Measurements from ENCODE around the gene MEX3C.
A peak's percentile ranks its signal among the peaks of the same experiment; 100 is the strongest.

Gene MEX3C

GRCh38 chr18:51197661-51198424, at the start of gene MEX3C:
Gene MEX3C, minus strand, starts transcription at chr18:51197681. Its CDS starts 361 bp downstream, at chr18:51197320.
- no peaks in the 10 kb centered on the region for H3K27me3 Mint-ChIP-seq (ENCODE audit: low read depth)
- H3K9me3 Mint-ChIP-seq: peaks cover 4% of the 10 kb centered on the region
- H3K4me1 Mint-ChIP-seq (ENCODE audit: low read depth): peaks cover 23% of the 10 kb centered on the region
- peak within 1 kb of the TSS; percentile 98 for H3K27ac Mint-ChIP-seq
- H3K36me3 Mint-ChIP-seq (ENCODE audit: low read depth): peaks cover 5% of the 10 kb centered on the region
- H3K4me3 Mint-ChIP-seq: peak within 1 kb of the TSS; percentile 94

GRCh38 chr18:51241226-51241625, 43.7 kb upstream of the MEX3C start:
- Mint-ChIP-seq H3K27me3 (ENCODE audit: low read depth) (no peaks in the 10 kb centered on the region), H3K9me3 (no peaks in the 10 kb centered on the region), H3K4me3 (no peak overlapping the region), H3K36me3 (ENCODE audit: low read depth) (no peaks in the 10 kb centered on the region), H3K27ac (no peak overlapping the region), H3K4me1 (ENCODE audit: low read depth) (peaks cover 2% of the 10 kb centered on the region)

GRCh38 chr18:51236225-51236624, 38.7 kb upstream of the MEX3C start:
- Mint-ChIP-seq H3K9me3 (no peaks in the 10 kb centered on the region), H3K27me3 (ENCODE audit: low read depth) (no peaks in the 10 kb centered on the region), H3K36me3 (ENCODE audit: low read depth) (no peaks in the 10 kb centered on the region), H3K4me3 (no peak overlapping the region), H3K4me1 (ENCODE audit: low read depth) (peaks cover 20% of the 10 kb centered on the region), H3K27ac (peak overlapping the region; percentile 75)

GRCh38 chr18:51235009-51235789, 37.7 kb upstream of the MEX3C start:
- Mint-ChIP-seq H3K27me3 (ENCODE audit: low read depth) (no peaks in the 10 kb centered on the region), H3K4me1 (ENCODE audit: low read depth) (peaks cover 20% of the 10 kb centered on the region), H3K27ac (peak overlapping the region; percentile 67), H3K9me3 (no peaks in the 10 kb centered on the region), H3K4me3 (peak overlapping the region; percentile 19), H3K36me3 (ENCODE audit: low read depth) (no peaks in the 10 kb centered on the region)

GRCh38 chr18:51234117-51235008, 36.9 kb upstream of the MEX3C start:
- H3K36me3 Mint-ChIP-seq (ENCODE audit: low read depth): no peaks in the 10 kb centered on the region
- peaks cover 20% of the 10 kb centered on the region for H3K4me1 Mint-ChIP-seq (ENCODE audit: low read depth)
- H3K4me3 Mint-ChIP-seq: no peak overlapping the region
- H3K9me3 Mint-ChIP-seq: no peaks in the 10 kb centered on the region
- H3K27me3 Mint-ChIP-seq (ENCODE audit: low read depth): no peaks in the 10 kb centered on the region
- H3K27ac Mint-ChIP-seq: peak overlapping the region; percentile 67

- Mint-ChIP-seq H3K27ac (no peak overlapping the region), H3K4me3 (no peak overlapping the region), H3K27me3 (ENCODE audit: low read depth) (no peaks in the 10 kb centered on the region), H3K9me3 (peaks cover 3% of the 10 kb centered on the region), H3K36me3 (ENCODE audit: low read depth) (no peaks in the 10 kb centered on the region), H3K4me1 (ENCODE audit: low read depth) (peaks cover 2% of the 10 kb centered on the region)
Measured at GRCh38 chr18:51229328-51229727, 31.8 kb upstream of the MEX3C start.

GRCh38 chr18:51227660-51228059, 30.2 kb upstream of the MEX3C start:
- Mint-ChIP-seq H3K4me3 (no peak overlapping the region), H3K27ac (no peak overlapping the region), H3K9me3 (peaks cover 3% of the 10 kb centered on the region), H3K27me3 (ENCODE audit: low read depth) (no peaks in the 10 kb centered on the region), H3K36me3 (ENCODE audit: low read depth) (no peaks in the 10 kb centered on the region), H3K4me1 (ENCODE audit: low read depth) (no peaks in the 10 kb centered on the region)

GRCh38 chr18:51226587-51227350, 29.3 kb upstream of the MEX3C start:
- Mint-ChIP-seq H3K27me3 (ENCODE audit: low read depth) (no peaks in the 10 kb centered on the region), H3K36me3 (ENCODE audit: low read depth) (no peaks in the 10 kb centered on the region), H3K9me3 (peaks cover 3% of the 10 kb centered on the region), H3K4me1 (ENCODE audit: low read depth) (no peaks in the 10 kb centered on the region), H3K27ac (no peak overlapping the region), H3K4me3 (no peak overlapping the region)

GRCh38 chr18:51226068-51226467, 28.6 kb upstream of the MEX3C start:
- H3K4me3 Mint-ChIP-seq: no peak overlapping the region
- H3K36me3 Mint-ChIP-seq (ENCODE audit: low read depth): no peaks in the 10 kb centered on the region
- H3K27ac Mint-ChIP-seq: no peak overlapping the region
- peaks cover 6% of the 10 kb centered on the region for H3K9me3 Mint-ChIP-seq
- H3K27me3 Mint-ChIP-seq (ENCODE audit: low read depth): no peaks in the 10 kb centered on the region
- H3K4me1 Mint-ChIP-seq (ENCODE audit: low read depth): no peaks in the 10 kb centered on the region

GRCh38 chr18:51212606-51213005, 15.1 kb upstream of the MEX3C start:
- no peaks in the 10 kb centered on the region for H3K27me3 Mint-ChIP-seq (ENCODE audit: low read depth)

GRCh38 chr18:51211552-51211951, 14.1 kb upstream of the MEX3C start:
- Mint-ChIP-seq H3K4me3 (peak overlapping the region; percentile 13), H3K36me3 (ENCODE audit: low read depth) (peaks cover 2% of the 10 kb centered on the region), H3K27ac (peak overlapping the region; percentile 76), H3K4me1 (ENCODE audit: low read depth) (peaks cover 15% of the 10 kb centered on the region), H3K9me3 (no peaks in the 10 kb centered on the region), H3K27me3 (ENCODE audit: low read depth) (no peaks in the 10 kb centered on the region)

More at GRCh38 chr18:51212606-51213005, 15.1 kb upstream of the MEX3C start:
- H3K27ac Mint-ChIP-seq: peak overlapping the region; percentile 28
- H3K4me3 Mint-ChIP-seq: no peak overlapping the region
- H3K9me3 Mint-ChIP-seq: no peaks in the 10 kb centered on the region
- H3K4me1 Mint-ChIP-seq (ENCODE audit: low read depth): peaks cover 15% of the 10 kb centered on the region
- peaks cover 2% of the 10 kb centered on the region for H3K36me3 Mint-ChIP-seq (ENCODE audit: low read depth)

GRCh38 chr18:51196811-51197660, 445 bp downstream of the MEX3C start:
- H3K9me3 Mint-ChIP-seq: peaks cover 4% of the 10 kb centered on the region
- H3K4me3 Mint-ChIP-seq: peak overlapping the region; percentile 94
- peaks cover 28% of the 10 kb centered on the region for H3K4me1 Mint-ChIP-seq (ENCODE audit: low read depth)
- no peaks in the 10 kb centered on the region for H3K27me3 Mint-ChIP-seq (ENCODE audit: low read depth)
- peaks cover 5% of the 10 kb centered on the region for H3K36me3 Mint-ChIP-seq (ENCODE audit: low read depth)
- H3K27ac Mint-ChIP-seq: peak overlapping the region; percentile 98
